HCT116 (cell line): ENCODE data around the gene SALL3. TPM values are rescaled to one million over a fixed set of nuclear protein-coding genes. Genes with fewer than 3 reads are reported as not detected.

Source experiments
- ATAC-seq: fragments of 200-7000 bp; cut with Tn5 transposase; 2 replicates; pipeline ENCODE4 v1.9.1; 2020; ENCODE audit warnings: mild to moderate bottlenecking, moderate library complexity
- BruUV-seq: library from RNA; stranded (reverse); fragments of 400-500 nt; replicated peaks from 2 replicates; lab custom pipeline; 2021; lab: Mats Ljungman, UMichigan
- CTCF ChIA-PET: fragments of 300-600 bp; sonication (Branson Sonifier 250); formaldehyde crosslinking; loops from one replicate; lab custom pipeline; 2021; ENCODE audit warnings: antibody characterized with exemption; lab: Charles Lee
- POLR2A ChIA-PET: fragments of 300-600, 350-600 bp; sonication (Branson Sonifier 250); formaldehyde crosslinking; loops from one replicate; lab custom pipeline; 2021; ENCODE audit warnings: antibody characterized with exemption; lab: Charles Lee
- RAD21 ChIA-PET, 2 experiments: fragments of 300-600 bp; sonication (Branson Sonifier 250); formaldehyde crosslinking; loops; one replicate each; lab custom pipeline; 2023; ENCODE audit warnings: low total read pairs in 2 of 2; ENCODE audit not compliant: uncharacterized antibody in 2 of 2, unreplicated experiment in 2 of 2, low non-redundant PET in 1 of 2; lab: Charles Lee
- DNase-seq: peaks from one replicate; pipeline ENCODE4 v3.0.0-alpha.2; 2010; ENCODE audit warnings: low read depth, low spot score
- H2AFZ ChIP-seq: fragments of 200-600 bp; shearing (Covaris generic), sonication (generic); 2 replicates; pipeline ENCODE4 v1.6.1; 2017; ENCODE audit warnings: low read depth, mixed run types, mixed read lengths, antibody characterized with exemption, low read length; ENCODE audit not compliant: poor library complexity, severe bottlenecking
- H3K27ac ChIP-seq: 2 replicates; pipeline ENCODE4 v1.5.1; 2012; ENCODE audit warnings: low read depth, low read length
- H3K27me3 ChIP-seq: fragments of 200-600 bp; sonication (generic); 2 replicates; pipeline ENCODE4 v1.6.1; 2016; ENCODE audit warnings: mixed run types, low read length, mixed read lengths; ENCODE audit not compliant: insufficient read depth
- H3K36me3 ChIP-seq, 2 experiments: fragments of 200-500 bp in 1 of 2; fragments of 200-600 bp in 1 of 2; sonication (Bioruptor generic) in 1 of 2; sonication (generic) in 1 of 2; 2 replicates each; pipeline versions ENCODE4 v1.5.1 to v1.6.1; 2014 to 2016; ENCODE audit warnings: low read length in 2 of 2, inconsistent platforms in 1 of 2, mixed read lengths in 1 of 2, mixed run types in 1 of 2; ENCODE audit not compliant: insufficient read depth in 2 of 2, control insufficient read depth in 1 of 2
- H3K4me1 ChIP-seq, 2 experiments: fragments of 200-600 bp in 1 of 2; sonication (generic) in 1 of 2; 2 replicates each; pipeline versions ENCODE4 v1.5.1 to v1.6.1; 2012 to 2017; ENCODE audit warnings: low read length in 2 of 2, inconsistent platforms in 1 of 2, mild to moderate bottlenecking in 1 of 2, mixed read lengths in 1 of 2, mixed run types in 1 of 2, moderate library complexity in 1 of 2; ENCODE audit not compliant: insufficient read depth in 2 of 2, control insufficient read depth in 1 of 2
- H3K4me2 ChIP-seq: fragments of 200-600 bp; sonication (generic); 2 replicates; pipeline ENCODE4 v1.6.1; 2017; ENCODE audit warnings: mixed run types, low read length, mixed read lengths
- H3K4me3 ChIP-seq, 2 experiments: fragments of 200-600 bp in 1 of 2; sonication (generic) in 1 of 2; replicated peaks in 1 of 2; 2 replicates each; pipeline ENCODE4 v1.5.1; 2011 to 2016; ENCODE audit warnings: low read length in 2 of 2, control low read depth in 1 of 2, low read depth in 1 of 2, mild to moderate bottlenecking in 1 of 2, mixed read lengths in 1 of 2, mixed run types in 1 of 2
- H3K79me2 ChIP-seq: fragments of 200-600 bp; sonication (generic); 2 replicates; pipeline ENCODE4 v1.6.1; 2017; ENCODE audit warnings: mild to moderate bottlenecking, mixed run types, low read length, moderate library complexity, mixed read lengths; ENCODE audit not compliant: insufficient read depth
- H3K9ac ChIP-seq: fragments of 200-600 bp; sonication (generic); 2 replicates; pipeline ENCODE4 v1.6.1; 2016; ENCODE audit warnings: low read length, mixed read lengths
- H3K9me2 ChIP-seq: fragments of 200-600 bp; sonication (generic), shearing (Covaris generic); 2 replicates; pipeline ENCODE4 v1.6.1; 2017; ENCODE audit warnings: mixed run types, mild to moderate bottlenecking, moderate library complexity; ENCODE audit not compliant: insufficient read depth
- H3K9me3 ChIP-seq, 2 experiments: fragments of 200-500 bp in 1 of 2; fragments of 200-600 bp in 1 of 2; sonication (Bioruptor generic) in 1 of 2; sonication (generic) in 1 of 2; 2 replicates each; pipeline ENCODE4 v1.6.1; 2014 to 2017; ENCODE audit warnings: low read length in 2 of 2, mixed read lengths in 2 of 2, inconsistent platforms in 1 of 2, low read depth in 1 of 2, mild to moderate bottlenecking in 1 of 2, mixed run types in 1 of 2, moderate library complexity in 1 of 2; ENCODE audit not compliant: control insufficient read depth in 1 of 2, insufficient read depth in 1 of 2
- H4K20me1 ChIP-seq: fragments of 200-600 bp; sonication (generic), shearing (Covaris generic); 2 replicates; pipeline ENCODE4 v1.6.1; 2017; ENCODE audit warnings: mixed run types, mild to moderate bottlenecking, moderate library complexity; ENCODE audit not compliant: insufficient read depth
- CBX3 ChIP-seq: IDR thresholded peaks from 2 replicates; pipeline ENCODE4 v1.6.1; 2012; ENCODE audit warnings: low read depth
- EGR1 ChIP-seq: IDR thresholded peaks from 2 replicates; pipeline ENCODE4 v1.6.1; 2012; ENCODE audit warnings: low read depth
- ELF1 ChIP-seq: IDR thresholded peaks from 2 replicates; pipeline ENCODE4 v1.6.1; 2012; ENCODE audit warnings: low read depth, borderline replicate concordance
- EZH2 ChIP-seq: fragments of 200-600 bp; sonication (generic); IDR thresholded peaks from 2 replicates; pipeline ENCODE4 v1.6.1; 2017; ENCODE audit warnings: antibody characterized with exemption, mixed run types
- EZH2phosphoT487 ChIP-seq: fragments of 200-600 bp; IDR thresholded peaks from 2 replicates; pipeline ENCODE4 v1.6.1; 2018; ENCODE audit warnings: antibody characterized with exemption, borderline replicate concordance
- FOSL1 ChIP-seq: IDR thresholded peaks from 2 replicates; pipeline ENCODE4 v1.6.1; 2012; ENCODE audit warnings: low read depth
- RAD21 ChIP-seq: IDR thresholded peaks from 2 replicates; pipeline ENCODE4 v1.6.1; 2012; ENCODE audit warnings: low read depth, mild to moderate bottlenecking
- SIN3A ChIP-seq: IDR thresholded peaks from 2 replicates; pipeline ENCODE4 v1.6.1; 2012; ENCODE audit warnings: low read depth
- SP1 ChIP-seq: IDR thresholded peaks from 2 replicates; pipeline ENCODE4 v1.6.1; 2012; ENCODE audit warnings: low read depth
- ZFX ChIP-seq: fragments of 450-650 bp; IDR thresholded peaks from 2 replicates; pipeline ENCODE4 v1.6.1; 2017
- intact Hi-C: fragments of 100-400 bp; cut with micrococcal nuclease; formaldehyde crosslinking; loops from 2 replicates; pipeline ENCODE4 v1.10.0; 2022
- total RNA-seq: library from RNA; stranded (reverse); gene quantifications from one replicate; pipeline ENCODE4 v1.2.1, GENCODE V29; 2021; ENCODE audit not compliant: unreplicated experiment
- TF ChIP-seq, protein P1 (sequence below): IDR thresholded peaks from 2 replicates; pipeline ENCODE4 v1.6.1; 2012
- TF ChIP-seq, protein P2 (sequence below): IDR thresholded peaks from 2 replicates; pipeline ENCODE4 v1.6.1; 2012
- TF ChIP-seq, protein P3 (sequence below), 3 experiments: fragments of 200-600 bp in 1 of 3; sonication (generic) in 1 of 3; IDR thresholded peaks in 2 of 3; conservative IDR thresholded peaks in 1 of 3; 2 replicates each; pipeline ENCODE4 v1.5.1; 2012 to 2017; ENCODE audit warnings: low read depth in 2 of 3, low read length in 2 of 3, antibody characterized with exemption in 1 of 3, borderline replicate concordance in 1 of 3, control low read depth in 1 of 3, mild to moderate bottlenecking in 1 of 3, mixed read lengths in 1 of 3, mixed run types in 1 of 3, moderate library complexity in 1 of 3; ENCODE audit not compliant: insufficient read depth in 1 of 3

The SALL3 gene
- total RNA-seq, 1 experiment from 2014 or later, result not detected

DNA sequence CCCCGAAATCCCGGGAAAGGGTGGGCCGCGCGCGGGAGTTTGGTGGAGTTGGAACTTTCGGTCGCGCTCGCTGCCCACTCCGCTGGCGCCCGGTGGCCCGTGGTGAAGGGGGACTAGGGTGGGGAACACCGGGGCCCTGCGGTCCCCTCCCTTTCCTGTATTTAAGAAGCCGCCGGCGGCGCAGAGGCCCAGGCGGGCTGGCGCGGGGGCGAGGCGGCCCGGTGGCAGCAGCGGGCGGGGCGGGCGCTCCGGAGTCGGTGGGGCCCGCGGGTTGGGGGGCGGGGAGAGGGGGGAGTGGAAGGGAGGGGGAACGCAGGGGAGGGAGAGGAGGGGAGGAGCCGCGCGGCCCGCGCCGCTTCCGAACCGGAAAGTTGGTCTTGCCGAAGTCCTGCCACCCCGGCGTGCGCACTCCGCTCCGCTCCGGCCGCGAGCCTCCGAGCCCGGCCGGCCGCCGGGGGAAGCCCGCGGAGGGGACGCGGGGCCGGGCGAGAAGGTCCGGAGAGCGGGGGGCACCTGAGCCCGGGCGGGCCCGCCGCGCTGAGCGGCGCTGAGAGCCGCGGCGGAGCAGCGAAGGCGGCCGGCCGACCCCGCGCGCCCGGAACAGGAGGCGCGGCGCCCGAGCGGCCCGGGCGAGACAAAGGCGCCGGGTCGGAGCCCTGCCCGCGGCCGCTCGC is 425 bp upstream of the SALL3 start:
- ATAC-seq, result no peak
- no peak overlapping the region for H2AFZ ChIP-seq
- no peaks in the 10 kb centered on the region for H3K4me1 ChIP-seq
- no peaks in the 10 kb centered on the region for H3K9me3 ChIP-seq
- H3K27me3 ChIP-seq, result 0 out of 2 replicates have a peak, but pooled peaks cover 4% of the 10 kb centered on the region
- H4K20me1 ChIP-seq, result no peaks in the 10 kb centered on the region
- DNase-seq, result no peak
- TF ChIP-seq SIN3A (no peak), EGR1 (no peak), ZFX (no peak), SP1 (no peak), CBX3 (no peak), RAD21 (no peak), EZH2 (no peak), EZH2phosphoT487 (no peak), FOSL1 (no peak), ELF1 (no peak)
- TF ChIP-seq, protein P1, sequence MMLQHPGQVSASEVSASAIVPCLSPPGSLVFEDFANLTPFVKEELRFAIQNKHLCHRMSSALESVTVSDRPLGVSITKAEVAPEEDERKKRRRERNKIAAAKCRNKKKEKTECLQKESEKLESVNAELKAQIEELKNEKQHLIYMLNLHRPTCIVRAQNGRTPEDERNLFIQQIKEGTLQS, result no peak
- TF ChIP-seq, protein P2, sequence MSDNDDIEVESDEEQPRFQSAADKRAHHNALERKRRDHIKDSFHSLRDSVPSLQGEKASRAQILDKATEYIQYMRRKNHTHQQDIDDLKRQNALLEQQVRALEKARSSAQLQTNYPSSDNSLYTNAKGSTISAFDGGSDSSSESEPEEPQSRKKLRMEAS, result no peak
- TF ChIP-seq, protein P3, sequence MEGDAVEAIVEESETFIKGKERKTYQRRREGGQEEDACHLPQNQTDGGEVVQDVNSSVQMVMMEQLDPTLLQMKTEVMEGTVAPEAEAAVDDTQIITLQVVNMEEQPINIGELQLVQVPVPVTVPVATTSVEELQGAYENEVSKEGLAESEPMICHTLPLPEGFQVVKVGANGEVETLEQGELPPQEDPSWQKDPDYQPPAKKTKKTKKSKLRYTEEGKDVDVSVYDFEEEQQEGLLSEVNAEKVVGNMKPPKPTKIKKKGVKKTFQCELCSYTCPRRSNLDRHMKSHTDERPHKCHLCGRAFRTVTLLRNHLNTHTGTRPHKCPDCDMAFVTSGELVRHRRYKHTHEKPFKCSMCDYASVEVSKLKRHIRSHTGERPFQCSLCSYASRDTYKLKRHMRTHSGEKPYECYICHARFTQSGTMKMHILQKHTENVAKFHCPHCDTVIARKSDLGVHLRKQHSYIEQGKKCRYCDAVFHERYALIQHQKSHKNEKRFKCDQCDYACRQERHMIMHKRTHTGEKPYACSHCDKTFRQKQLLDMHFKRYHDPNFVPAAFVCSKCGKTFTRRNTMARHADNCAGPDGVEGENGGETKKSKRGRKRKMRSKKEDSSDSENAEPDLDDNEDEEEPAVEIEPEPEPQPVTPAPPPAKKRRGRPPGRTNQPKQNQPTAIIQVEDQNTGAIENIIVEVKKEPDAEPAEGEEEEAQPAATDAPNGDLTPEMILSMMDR (IDR thresholded peaks at IDR 0.05 in 2 of 3, conservative IDR thresholded peaks at IDR 0.05 in 1 of 3; ENCODE audit: borderline replicate concordance in 1 of 3, insufficient read depth in 1 of 3, low read depth in 2 of 3, low read length in 2 of 3), result no peak
- no peak overlapping the region for H3K27ac ChIP-seq
- H3K36me3 ChIP-seq, result no peaks in the 10 kb centered on the region
- RAD21 ChIA-PET, result no interaction called here
- CTCF ChIA-PET, result no interaction called here
- H3K9ac ChIP-seq, result no peak overlapping the region
- no peak overlapping the region for H3K4me3 ChIP-seq
- H3K4me2 ChIP-seq, result no peak overlapping the region
- no peaks in the 10 kb centered on the region for H3K9me2 ChIP-seq
- POLR2A ChIA-PET, result no interaction called here
- no peaks in the 10 kb centered on the region for H3K79me2 ChIP-seq
- BruUV-seq, result no TSS peak
- intact Hi-C loops, result no loop called here
